Adrenal gland (tissue), 5 donors: ENCODE data around the gene SIRPB2.

Experiments
- POLR2A ChIP-seq, 2 donors: fragments of 450-650 bp; IDR thresholded peaks; one replicate each; pipeline ENCODE4 v1.6.1; 2017; ENCODE audit warnings: antibody characterized with exemption in 2 of 2, mild to moderate bottlenecking in 2 of 2, moderate library complexity in 1 of 2
- TF ChIP-seq, protein P1 (sequence below), 6 experiments: fragments of 450-650 bp in 4 of 6; fragments of 200-600 bp in 2 of 6; sonication (generic) in 1 of 6; IDR thresholded peaks; 1 replicate in 5 of 6; 2 replicates in 1 of 6; pipeline versions ENCODE4 v1.5.1 to v1.8.0; 2016 to 2021; ENCODE audit warnings: antibody characterized with exemption in 6 of 6, mild to moderate bottlenecking in 2 of 6, moderate library complexity in 1 of 6
- donor health status: DM: no; HTN: no; CAD: no.

DNA sequence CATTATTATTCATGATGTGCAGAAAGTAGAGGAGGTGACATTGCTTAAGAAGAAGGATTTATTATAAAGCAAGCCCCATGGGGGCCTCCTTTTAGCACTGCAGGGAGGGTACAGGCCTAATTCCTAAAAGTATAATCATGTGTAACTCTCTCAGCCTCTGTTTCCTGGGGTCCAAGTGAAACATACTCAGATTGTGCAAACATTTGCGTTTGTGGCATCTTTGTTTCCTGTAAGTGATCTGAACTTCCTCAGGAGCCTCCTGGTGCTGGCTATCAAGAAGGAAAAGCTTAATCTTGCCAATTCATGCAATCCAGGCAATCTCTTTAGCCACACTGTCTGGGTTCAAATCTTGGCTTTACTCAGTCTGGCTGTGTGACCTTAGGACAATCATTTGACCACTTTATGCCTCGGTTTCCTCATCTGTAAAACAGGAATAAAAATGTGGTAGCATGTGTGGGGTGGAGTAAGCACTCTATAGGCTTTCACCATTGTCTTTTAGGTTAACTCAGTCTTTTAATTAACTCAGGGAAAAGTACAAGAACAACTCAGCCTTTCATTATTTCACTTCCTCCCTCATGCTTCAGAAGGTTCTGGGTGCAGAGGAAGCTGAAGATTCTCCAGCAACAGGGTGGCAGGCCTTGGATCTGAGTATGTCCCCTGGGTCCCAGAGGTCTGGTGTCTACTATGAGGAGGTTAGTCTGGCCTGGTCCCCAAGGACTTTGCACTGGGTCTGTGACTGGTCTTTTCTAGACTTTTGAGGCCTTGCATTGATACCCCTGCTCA lies 831 bp upstream of the SIRPB2 start:
- TF ChIP-seq, protein P1, sequence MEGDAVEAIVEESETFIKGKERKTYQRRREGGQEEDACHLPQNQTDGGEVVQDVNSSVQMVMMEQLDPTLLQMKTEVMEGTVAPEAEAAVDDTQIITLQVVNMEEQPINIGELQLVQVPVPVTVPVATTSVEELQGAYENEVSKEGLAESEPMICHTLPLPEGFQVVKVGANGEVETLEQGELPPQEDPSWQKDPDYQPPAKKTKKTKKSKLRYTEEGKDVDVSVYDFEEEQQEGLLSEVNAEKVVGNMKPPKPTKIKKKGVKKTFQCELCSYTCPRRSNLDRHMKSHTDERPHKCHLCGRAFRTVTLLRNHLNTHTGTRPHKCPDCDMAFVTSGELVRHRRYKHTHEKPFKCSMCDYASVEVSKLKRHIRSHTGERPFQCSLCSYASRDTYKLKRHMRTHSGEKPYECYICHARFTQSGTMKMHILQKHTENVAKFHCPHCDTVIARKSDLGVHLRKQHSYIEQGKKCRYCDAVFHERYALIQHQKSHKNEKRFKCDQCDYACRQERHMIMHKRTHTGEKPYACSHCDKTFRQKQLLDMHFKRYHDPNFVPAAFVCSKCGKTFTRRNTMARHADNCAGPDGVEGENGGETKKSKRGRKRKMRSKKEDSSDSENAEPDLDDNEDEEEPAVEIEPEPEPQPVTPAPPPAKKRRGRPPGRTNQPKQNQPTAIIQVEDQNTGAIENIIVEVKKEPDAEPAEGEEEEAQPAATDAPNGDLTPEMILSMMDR (IDR thresholded peaks at IDR 0.05) = no peak
- TF ChIP-seq POLR2A (IDR thresholded peaks at IDR 0.05) = no peak
